ENCODE results near the gene KRT32.
"Not testable (repeated sequence)": the region's sequence is repeated elsewhere in the genome, so short reads cannot be mapped to it uniquely, and the experiment has no call there.

The KRT32 gene

DNA sequence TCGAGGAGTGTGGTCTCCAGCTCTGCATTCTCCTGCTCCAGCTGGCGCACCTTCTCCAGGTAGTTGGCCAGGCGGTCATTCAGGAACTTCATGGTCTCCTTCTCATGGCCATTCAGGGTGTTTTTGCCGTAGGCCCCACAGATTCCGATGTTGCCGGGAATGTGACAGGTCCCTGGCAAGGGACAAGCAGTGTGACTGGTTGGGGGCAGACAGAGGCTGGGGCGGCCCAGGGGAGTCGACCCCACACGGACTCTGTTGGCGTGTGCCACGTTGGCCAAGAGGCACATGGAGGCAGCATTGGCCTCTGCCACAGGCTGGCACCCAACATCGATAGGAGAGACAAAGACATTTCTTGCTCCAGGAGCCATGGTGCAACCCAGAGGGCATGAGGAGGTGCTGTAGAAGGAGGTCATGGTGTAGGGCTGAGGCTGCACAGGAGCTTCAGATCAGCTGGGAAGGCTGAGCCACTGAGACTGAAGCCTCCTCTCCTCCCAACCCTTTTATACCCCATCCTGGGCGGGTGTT lies 43.0 kb downstream of the KRT32 start, which contains the start of gene KRT37:
TSS of gene KRT37 (minus strand) at position 475 of the 525 bp plus-strand sequence. CDS start at position 413, 62 bp downstream.
- DNase-seq = no peak

DNA sequence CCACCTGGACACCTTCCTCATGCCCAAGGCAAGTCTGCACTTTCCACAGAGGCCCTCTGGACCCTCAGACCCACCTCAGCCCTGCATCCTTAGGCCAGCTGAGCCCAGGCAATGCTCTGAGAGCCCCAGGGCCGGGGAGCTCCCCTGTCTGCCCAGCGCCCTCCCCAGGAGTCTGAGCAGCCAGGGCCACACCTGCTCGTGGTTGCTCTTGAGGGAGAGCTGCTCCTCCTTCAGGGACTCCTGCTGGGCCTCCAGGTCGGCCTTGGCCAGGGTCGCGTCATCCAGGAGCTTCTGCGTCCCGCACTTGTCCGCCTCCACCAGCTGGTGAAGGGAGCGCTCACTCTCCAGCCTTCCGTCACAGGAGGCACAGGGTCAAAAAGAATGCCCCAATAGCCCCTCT lies 44.6 kb downstream of the KRT32 start:
- DNase-seq = not testable (repeated sequence)

DNA sequence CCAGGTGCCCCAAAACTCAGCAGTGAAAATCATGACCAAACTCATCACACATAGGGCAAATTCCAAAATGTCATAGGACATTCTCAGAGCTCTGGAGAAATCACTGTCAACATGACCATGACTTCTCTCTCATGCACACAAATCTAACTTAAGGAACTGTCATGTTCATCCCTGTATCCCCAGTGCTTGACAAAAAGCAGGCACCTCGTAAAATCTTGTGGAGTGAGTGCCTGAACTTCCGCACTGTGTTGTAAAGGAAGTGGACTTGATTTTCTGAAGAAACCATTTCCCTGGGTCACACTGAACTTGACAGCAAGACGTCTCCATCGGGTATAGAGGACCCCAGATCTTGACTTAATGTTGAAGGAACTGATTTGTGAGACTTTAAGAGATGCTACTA lies 45.6 kb downstream of the KRT32 start:
- DNase-seq = no peak

DNA sequence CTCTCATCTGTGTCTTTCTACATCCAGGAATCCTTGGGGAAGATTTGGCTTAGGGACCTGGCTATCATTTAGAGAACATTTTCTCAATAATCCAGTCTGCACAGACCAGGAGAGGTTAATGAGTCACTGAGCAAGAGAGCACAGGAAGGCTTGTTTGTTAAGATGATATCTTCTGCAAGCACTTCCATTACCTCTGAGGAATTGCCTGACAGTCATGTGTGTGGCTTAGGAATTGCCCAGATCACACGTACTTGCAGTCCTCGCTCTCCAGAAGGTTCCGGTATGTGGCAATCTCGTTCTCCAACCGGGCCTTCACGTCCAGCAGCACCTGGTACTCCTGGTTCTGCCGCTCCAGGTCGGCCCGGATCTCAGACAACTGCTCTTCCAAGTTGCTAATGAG lies 46.1 kb downstream of the KRT32 start:
- DNase-seq = no peak

DNA sequence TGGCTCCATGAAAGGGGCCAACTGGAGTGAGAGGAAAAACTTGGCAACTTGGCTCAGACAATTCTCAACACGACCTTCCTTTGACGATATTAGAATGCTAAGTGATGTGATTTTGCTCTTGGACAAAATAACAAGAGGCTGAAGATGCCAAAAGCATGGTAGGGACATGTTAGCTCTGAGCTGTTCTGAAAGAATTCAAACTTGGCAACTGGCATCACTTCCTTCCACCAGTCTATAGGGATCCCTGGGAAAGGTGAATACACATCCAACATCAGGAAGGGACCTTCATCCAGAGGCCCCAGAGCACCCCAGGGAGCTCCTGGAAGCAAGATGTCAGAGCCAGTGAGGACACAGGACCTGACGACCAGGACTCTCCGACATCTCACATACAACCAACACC lies 47.1 kb downstream of the KRT32 start:
- no peak for DNase-seq

DNA sequence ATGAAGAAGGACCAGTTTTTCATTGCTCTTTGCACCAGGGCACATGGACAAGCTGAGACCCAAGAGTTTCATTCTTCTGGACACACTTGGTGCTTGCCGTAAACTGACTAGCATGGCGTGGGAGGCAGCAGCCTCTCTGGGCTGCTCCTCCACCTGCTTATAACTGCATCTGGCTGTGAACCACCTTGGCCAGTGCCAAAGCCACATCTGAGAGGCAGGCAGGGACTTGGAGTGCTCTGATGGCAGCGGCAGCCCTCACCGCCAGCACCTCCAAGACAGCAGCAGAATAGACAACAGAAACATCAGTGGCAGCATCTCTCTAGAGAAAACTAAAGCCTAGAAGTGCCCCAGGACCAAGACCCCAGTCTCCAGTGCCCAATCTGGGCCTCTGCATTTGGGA lies 47.5 kb downstream of the KRT32 start:
- DNase-seq = no peak

DNA sequence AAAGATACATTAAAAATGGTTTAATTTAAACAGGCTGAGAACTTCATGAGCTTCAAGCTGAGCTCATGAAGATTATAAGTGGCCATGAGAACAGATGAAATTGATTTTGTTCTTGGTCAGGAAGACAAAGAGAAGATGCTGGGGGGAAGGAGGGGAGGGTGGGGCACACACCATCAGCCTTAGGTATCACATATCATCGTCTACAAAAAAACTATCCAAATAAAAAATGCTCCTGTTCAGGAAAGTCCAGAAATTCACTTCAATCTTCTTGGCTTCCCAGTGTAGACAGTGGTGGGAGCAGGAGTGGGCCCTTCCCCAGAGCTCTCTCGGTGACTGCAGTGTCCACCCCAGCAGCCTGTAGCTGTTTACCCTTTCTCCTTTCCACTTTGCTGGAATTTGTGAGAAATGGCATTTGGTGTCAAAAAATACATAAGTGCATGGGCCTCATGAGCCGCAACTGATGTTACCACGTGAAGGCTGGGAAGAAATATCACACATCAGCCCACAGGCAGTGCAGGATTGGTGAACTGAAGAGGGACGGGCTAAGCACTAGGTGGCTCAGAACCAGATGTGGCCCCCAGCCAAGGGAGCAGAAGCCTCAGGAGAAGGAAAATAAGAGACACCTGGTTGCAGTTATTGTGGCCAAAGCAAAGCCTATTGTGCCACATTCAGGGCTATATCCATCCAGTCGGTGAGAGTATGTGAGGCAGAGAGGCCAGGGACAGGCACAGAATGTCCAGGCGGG lies 48.9 kb downstream of the KRT32 start:
- no peak for DNase-seq

- no peak for DNase-seq
Measured at GRCh38 chr17:41417576-41418015, 49.6 kb downstream of the KRT32 start.

DNA sequence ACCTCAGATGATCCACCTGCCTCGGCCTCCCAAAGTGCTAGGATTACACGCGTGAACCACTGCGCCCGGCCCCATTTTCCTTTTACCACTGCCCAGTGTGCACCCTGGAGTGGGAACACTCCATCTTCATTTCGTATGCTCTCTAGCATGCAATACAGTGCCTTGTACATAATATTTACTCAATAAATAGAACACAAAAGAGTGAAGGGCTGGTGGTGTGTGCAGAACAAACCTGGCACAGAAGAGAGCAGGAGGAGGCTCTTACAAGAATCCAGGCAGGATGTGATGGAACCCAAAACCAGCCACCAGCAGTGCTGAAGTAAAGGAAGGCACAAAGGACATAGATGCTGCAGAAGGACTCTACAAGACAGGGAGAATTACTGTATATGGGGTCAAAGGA lies 50.1 kb downstream of the KRT32 start:
- DNase-seq = no peak

GRCh38 chr17:41416479-41416878 lies 50.7 kb downstream of the KRT32 start:
- no peak for DNase-seq

- DNase-seq = no peak
Measured at GRCh38 chr17:41415833-41416335, 51.3 kb downstream of the KRT32 start.

- DNase-seq = no peak
Measured at GRCh38 chr17:41415411-41415810, 51.8 kb downstream of the KRT32 start.

DNA sequence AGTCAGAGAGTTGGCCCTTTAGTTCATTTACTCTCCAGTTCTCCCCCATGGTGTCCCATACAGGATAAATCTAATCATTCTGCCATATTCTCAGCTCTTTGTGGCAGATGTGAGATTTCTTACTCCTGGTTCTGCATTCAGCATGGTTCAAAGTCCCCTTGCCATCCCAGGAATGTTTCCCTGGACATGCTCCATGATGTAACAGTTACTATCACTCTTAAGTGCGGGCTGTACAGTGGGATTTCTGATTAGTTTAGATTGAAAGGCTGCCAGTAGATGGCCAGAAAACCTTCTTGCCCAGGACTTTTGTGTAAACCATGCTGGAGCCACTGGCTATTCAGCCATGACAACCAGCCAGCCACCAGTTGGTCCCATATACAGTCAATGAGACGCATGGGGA lies 53.2 kb downstream of the KRT32 start:
- no peak for DNase-seq

GRCh38 chr17:41413353-41413957 lies 53.7 kb downstream of the KRT32 start:
- DNase-seq = no peak

- no peak for DNase-seq
Measured at GRCh38 chr17:41411072-41411840, 55.9 kb downstream of the KRT32 start.
